Fibroblast of lung (primary cell): ENCODE data around the gene VWA2. TPM values are rescaled to one million over a fixed set of nuclear protein-coding genes. Genes with fewer than 3 reads are reported as not detected.

Experiments
- DNase-seq, 2 donors: peaks; one replicate each; pipeline versions ENCODE4 v3.0.0 to v3.0.0-alpha.2; 2010; ENCODE audit warnings: low read depth in 2 of 2
- H2AFZ ChIP-seq: 2 replicates; pipeline ENCODE4 v1.5.1; 2012; ENCODE audit warnings: low read length, control low read depth, inconsistent platforms
- H3K27ac ChIP-seq: 2 replicates; pipeline ENCODE4 v1.5.1; 2011; ENCODE audit warnings: low read length, control low read depth; ENCODE audit not compliant: insufficient read depth
- H3K27me3 ChIP-seq: 2 replicates; pipeline ENCODE4 v1.5.1; 2011; ENCODE audit warnings: mild to moderate bottlenecking, low read length; ENCODE audit not compliant: control insufficient read depth, insufficient read depth
- H3K36me3 ChIP-seq: 2 replicates; pipeline ENCODE4 v1.5.1; 2011; ENCODE audit warnings: low read length; ENCODE audit not compliant: control insufficient read depth, insufficient read depth
- H3K4me1 ChIP-seq: 2 replicates; pipeline ENCODE4 v1.5.1; 2011; ENCODE audit warnings: low read length; ENCODE audit not compliant: control insufficient read depth, insufficient read depth; ENCODE audit errors: extremely low read depth
- H3K4me2 ChIP-seq: 2 replicates; pipeline ENCODE4 v1.5.1; 2011; ENCODE audit warnings: low read length, control low read depth; ENCODE audit not compliant: insufficient read depth; ENCODE audit errors: extremely low read depth
- H3K4me3 ChIP-seq, 4 experiments: fragments of 200-600 bp in 1 of 4; sonication (generic) in 1 of 4; replicated peaks in 1 of 4; 2 replicates each; pipeline ENCODE4 v1.5.1; 2011 to 2016; ENCODE audit warnings: low read length in 4 of 4, low read depth in 3 of 4, mild to moderate bottlenecking in 3 of 4, control low read depth in 2 of 4, inconsistent platforms in 1 of 4, mixed read lengths in 1 of 4; ENCODE audit not compliant: insufficient read depth in 1 of 4; ENCODE audit errors: control extremely low read depth in 1 of 4
- H3K79me2 ChIP-seq: 2 replicates; pipeline ENCODE4 v1.5.1; 2012; ENCODE audit warnings: mild to moderate bottlenecking, low read length, inconsistent platforms; ENCODE audit not compliant: control insufficient read depth, insufficient read depth
- H3K9ac ChIP-seq: 2 replicates; pipeline ENCODE4 v1.5.1; 2011; ENCODE audit warnings: mild to moderate bottlenecking, low read length, control low read depth; ENCODE audit not compliant: insufficient read depth
- H3K9me3 ChIP-seq: 2 replicates; pipeline ENCODE4 v1.5.1; 2012; ENCODE audit warnings: low read depth, low read length; ENCODE audit not compliant: control insufficient read depth, insufficient read depth
- H4K20me1 ChIP-seq: 2 replicates; pipeline ENCODE4 v1.5.1; 2011; ENCODE audit warnings: low read length; ENCODE audit not compliant: control insufficient read depth, insufficient read depth; ENCODE audit errors: extremely low read depth
- EZH2 ChIP-seq: IDR thresholded peaks from 2 replicates; pipeline ENCODE4 v1.5.1; 2012; ENCODE audit warnings: low read length, control low read depth, mild to moderate bottlenecking; ENCODE audit errors: missing control alignments
- polyA plus RNA-seq, 2 donors: library from polyadenylated mRNA; depleted of rRNA in 1 of 2; stranded (reverse) in 1 of 2; unstranded in 1 of 2; fragments of >200 nt; gene quantifications; 2 replicates each; pipeline ENCODE4 v1.2.1, GENCODE V29; 2011 to 2012; ENCODE audit warnings: missing spikeins in 1 of 2
- total RNA-seq: library from RNA; depleted of rRNA; stranded (reverse); fragments of >200 nt; gene quantifications from 2 replicates; pipeline ENCODE4 v1.2.1, GENCODE V29; 2014
- TF ChIP-seq, protein P1 (sequence below), 2 donors: IDR thresholded peaks in 1 of 2; conservative IDR thresholded peaks in 1 of 2; 1 replicate in 1 of 2; 2 replicates in 1 of 2; pipeline ENCODE4 v1.5.1; 2011 to 2012; ENCODE audit warnings: low read length in 2 of 2, control low read depth in 1 of 2, inconsistent platforms in 1 of 2, low read depth in 1 of 2, mild to moderate bottlenecking in 1 of 2

VWA2 gene
- total and polyA plus RNA-seq, 2 donors (not counting 1 experiment from before 2014, with no cell fraction given) = 0.11 to 0.17 TPM

DNA sequence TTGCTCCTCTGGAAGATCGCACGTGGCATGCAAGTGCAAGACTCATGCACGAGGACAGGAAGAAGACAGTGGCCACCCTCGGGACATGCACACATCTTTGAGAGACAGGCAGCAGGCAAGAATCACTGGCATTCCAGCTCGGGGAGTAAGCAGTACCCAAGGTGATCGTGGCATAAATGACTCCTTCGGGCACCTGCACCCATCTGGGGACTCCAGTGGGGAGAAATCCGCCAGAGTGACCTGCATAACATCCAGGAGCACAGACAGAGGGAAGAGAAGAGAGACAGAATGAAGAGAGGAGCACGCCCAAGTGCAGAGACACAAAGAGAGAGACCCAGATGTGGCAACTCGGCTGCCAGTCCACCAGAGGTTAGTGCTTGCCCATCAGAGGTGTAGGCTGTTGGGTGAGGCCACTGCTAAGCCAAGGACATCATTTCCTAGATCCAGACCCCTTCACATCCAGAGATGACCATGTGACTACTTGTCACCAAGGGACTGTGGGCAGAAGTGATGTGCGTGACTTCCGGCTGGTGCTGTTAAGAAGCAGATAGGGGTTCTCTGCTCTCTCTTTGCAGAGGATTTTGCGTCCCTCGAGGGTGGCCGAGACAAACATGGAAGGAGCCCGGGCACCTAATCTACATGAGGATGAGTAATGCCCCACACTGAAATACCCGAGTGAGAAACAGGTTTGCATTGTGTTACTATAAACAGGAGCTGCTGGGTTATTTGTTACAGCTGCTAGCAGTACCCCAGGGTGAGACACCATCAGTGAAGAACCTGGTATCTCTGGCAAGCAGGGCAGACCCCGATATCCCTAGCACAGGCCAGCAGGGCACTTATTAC, 80.6 kb downstream of the VWA2 start:
- no peak for TF ChIP-seq EZH2
- TF ChIP-seq, protein P1, sequence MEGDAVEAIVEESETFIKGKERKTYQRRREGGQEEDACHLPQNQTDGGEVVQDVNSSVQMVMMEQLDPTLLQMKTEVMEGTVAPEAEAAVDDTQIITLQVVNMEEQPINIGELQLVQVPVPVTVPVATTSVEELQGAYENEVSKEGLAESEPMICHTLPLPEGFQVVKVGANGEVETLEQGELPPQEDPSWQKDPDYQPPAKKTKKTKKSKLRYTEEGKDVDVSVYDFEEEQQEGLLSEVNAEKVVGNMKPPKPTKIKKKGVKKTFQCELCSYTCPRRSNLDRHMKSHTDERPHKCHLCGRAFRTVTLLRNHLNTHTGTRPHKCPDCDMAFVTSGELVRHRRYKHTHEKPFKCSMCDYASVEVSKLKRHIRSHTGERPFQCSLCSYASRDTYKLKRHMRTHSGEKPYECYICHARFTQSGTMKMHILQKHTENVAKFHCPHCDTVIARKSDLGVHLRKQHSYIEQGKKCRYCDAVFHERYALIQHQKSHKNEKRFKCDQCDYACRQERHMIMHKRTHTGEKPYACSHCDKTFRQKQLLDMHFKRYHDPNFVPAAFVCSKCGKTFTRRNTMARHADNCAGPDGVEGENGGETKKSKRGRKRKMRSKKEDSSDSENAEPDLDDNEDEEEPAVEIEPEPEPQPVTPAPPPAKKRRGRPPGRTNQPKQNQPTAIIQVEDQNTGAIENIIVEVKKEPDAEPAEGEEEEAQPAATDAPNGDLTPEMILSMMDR (conservative IDR thresholded peaks at IDR 0.05 in 1 of 2, IDR thresholded peaks at IDR 0.05 in 1 of 2; ENCODE audit: low read depth in 1 of 2, low read length in 2 of 2) = no peak
- no peaks in the 10 kb centered on the region for H3K9me3 ChIP-seq
- no peaks in the 10 kb centered on the region for H4K20me1 ChIP-seq
- H3K36me3 ChIP-seq = no peaks in the 10 kb centered on the region
- no peaks in the 10 kb centered on the region for H3K27me3 ChIP-seq
- H2AFZ ChIP-seq = no peak overlapping the region
- no peak overlapping the region for H3K9ac ChIP-seq
- H3K4me2 ChIP-seq = no peak overlapping the region
- DNase-seq = no peak
- peaks cover 2% of the 10 kb centered on the region for H3K4me1 ChIP-seq
- no peak overlapping the region for H3K27ac ChIP-seq
- no peak overlapping the region for H3K4me3 ChIP-seq
- H3K79me2 ChIP-seq = no peaks in the 10 kb centered on the region

DNA sequence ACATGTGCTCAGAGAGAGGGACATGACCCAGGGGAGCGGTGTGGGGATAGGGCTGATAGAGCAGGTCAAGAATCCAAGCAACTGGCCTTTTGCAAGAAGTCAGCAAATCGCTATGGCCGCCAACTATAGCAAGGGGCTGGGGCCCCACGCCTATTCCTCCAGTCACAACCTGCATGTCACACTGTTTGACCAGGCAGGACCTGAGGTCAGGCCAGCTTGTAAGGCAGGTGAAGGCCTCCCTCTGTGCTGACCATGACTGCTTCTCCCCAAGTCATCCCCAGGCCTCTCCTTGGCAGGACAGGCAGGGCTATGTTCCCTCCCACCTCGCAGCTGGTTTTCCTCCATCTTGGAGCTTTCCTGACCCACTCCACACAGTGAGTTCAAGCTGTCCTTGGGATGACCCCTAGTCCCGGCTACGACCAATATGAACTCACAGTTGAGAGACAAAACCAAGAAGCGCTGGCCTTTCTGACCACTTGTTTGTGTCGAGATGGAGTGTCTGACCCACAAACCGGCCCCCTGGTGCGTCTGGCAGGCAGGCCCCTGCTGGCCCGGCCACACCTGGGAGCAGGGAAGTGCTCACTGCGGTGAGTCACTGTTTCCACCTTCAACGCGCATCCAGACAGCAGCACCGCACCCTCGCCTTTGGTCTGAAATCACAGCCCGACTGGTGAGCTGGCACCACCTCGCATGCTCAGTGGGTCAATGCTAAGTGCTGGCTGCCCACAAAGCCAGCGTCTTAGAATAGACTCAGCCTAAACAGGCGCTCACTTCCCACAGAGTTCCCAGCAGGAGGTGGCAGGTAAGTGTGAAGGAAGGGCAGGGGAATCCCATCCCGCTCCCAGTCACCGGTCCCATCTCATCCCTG, 81.4 kb downstream of the VWA2 start:
- H4K20me1 ChIP-seq = no peaks in the 10 kb centered on the region
- H3K4me2 ChIP-seq = no peak overlapping the region
- H3K9me3 ChIP-seq = no peaks in the 10 kb centered on the region

More for the DNA sequence above, 81.4 kb downstream of the VWA2 start:
- Histone ChIP-seq H2AFZ (no peak overlapping the region), H3K4me1 (peaks cover 2% of the 10 kb centered on the region), H3K27ac (no peak overlapping the region), H3K9ac (no peak overlapping the region), H3K36me3 (no peaks in the 10 kb centered on the region), H3K79me2 (no peaks in the 10 kb centered on the region), H3K4me3 (no peak overlapping the region), H3K27me3 (no peaks in the 10 kb centered on the region)
- TF ChIP-seq EZH2 = no peak
- TF ChIP-seq, protein P1 (conservative IDR thresholded peaks at IDR 0.05 in 1 of 2, IDR thresholded peaks at IDR 0.05 in 1 of 2; ENCODE audit: low read depth in 1 of 2, low read length in 2 of 2) = no peak
- DNase-seq = peak in 1 of 2 donors; percentile 76
